GM12878 (cell line): ENCODE measurements around the gene LPCAT3. TPM values are rescaled to one million over a fixed set of nuclear protein-coding genes. Genes with fewer than 3 reads are reported as not detected.

Source experiments
- ATAC-seq: fragments of 200-7000 bp; cut with Tn5 transposase; 3 replicates; pipeline ENCODE4 v1.9.1; 2020; ENCODE audit warnings: mild to moderate bottlenecking, moderate library complexity
- BruUV-seq: library from RNA; stranded (reverse); fragments of 400-500 nt; replicated peaks from 2 replicates; lab custom pipeline; 2021; lab: Mats Ljungman, UMichigan
- CTCF ChIA-PET: fragments of 300-600 bp; sonication (Branson Sonifier 250); formaldehyde crosslinking; extraction: SDS; loops from one replicate; lab custom pipeline; 2021; ENCODE audit warnings: inconsistent platforms; lab: Yijun Ruan, JAX
- POLR2A ChIA-PET: fragments of 350-600 bp; formaldehyde crosslinking; extraction: SDS; loops from one replicate; lab custom pipeline; 2021; ENCODE audit warnings: inconsistent platforms; lab: Charles Lee
- RAD21 ChIA-PET: fragments of 300-600 bp; sonication (Branson Sonifier 250); formaldehyde crosslinking; loops from one replicate; lab custom pipeline; 2023; ENCODE audit warnings: antibody characterized with exemption; ENCODE audit not compliant: unreplicated experiment; lab: Charles Lee
- SMC1A ChIA-PET: fragments of 300-600 bp; sonication (Branson Sonifier 250); formaldehyde crosslinking; loops from one replicate; lab custom pipeline; 2023; ENCODE audit not compliant: unreplicated experiment, uncharacterized antibody; lab: Charles Lee
- DNase-seq: peaks from one replicate; pipeline ENCODE4 v3.0.0-alpha.2; 2011; ENCODE audit warnings: low read depth, low spot score
- FAIRE-seq: peaks from 3 replicates; lab custom pipeline; 2011; peaks lifted over from hg19 to GRCh38; lab: Jason Lieb, UNC
- H2AFZ ChIP-seq: 2 replicates; pipeline ENCODE4 v1.6.0; 2011; ENCODE audit warnings: low read depth, low read length, control low read depth; ENCODE audit not compliant: control insufficient read depth
- H3K27ac ChIP-seq: 2 replicates; pipeline ENCODE4 v1.5.1; 2011; ENCODE audit warnings: control low read depth; ENCODE audit not compliant: control insufficient read depth, insufficient read depth
- H3K27me3 ChIP-seq, 2 experiments: replicated peaks in 1 of 2; 2 replicates each; pipeline versions ENCODE4 v1.6.0 to v1.6.1; 2011; ENCODE audit warnings: low read length in 1 of 2; ENCODE audit not compliant: control insufficient read depth in 2 of 2, insufficient read depth in 2 of 2
- H3K36me3 ChIP-seq, 2 experiments: 2 replicates each; pipeline ENCODE4 v1.5.1; 2011; ENCODE audit warnings: low read length in 1 of 2; ENCODE audit not compliant: control insufficient read depth in 2 of 2, insufficient read depth in 2 of 2
- H3K4me1 ChIP-seq: 2 replicates; pipeline ENCODE4 v1.6.1; 2011; ENCODE audit warnings: mild to moderate bottlenecking, low read length, moderate library complexity, mixed read lengths; ENCODE audit not compliant: control insufficient read depth, insufficient read depth
- H3K4me2 ChIP-seq: 2 replicates; pipeline ENCODE4 v1.6.0; 2011; ENCODE audit warnings: control low read depth; ENCODE audit not compliant: control insufficient read depth, insufficient read depth
- H3K4me3 ChIP-seq: fragments of 200-600 bp; sonication (generic); 2 replicates; pipeline ENCODE4 v1.5.1; 2016
- H3K79me2 ChIP-seq: 2 replicates; pipeline ENCODE4 v1.6.0; 2011; ENCODE audit warnings: low read length; ENCODE audit not compliant: control insufficient read depth, insufficient read depth
- H3K9ac ChIP-seq: 2 replicates; pipeline ENCODE4 v1.8.0; 2011; ENCODE audit warnings: low read length, control low read depth, mixed read lengths; ENCODE audit not compliant: control insufficient read depth, insufficient read depth
- H3K9me3 ChIP-seq: replicated peaks from 3 replicates; pipeline ENCODE4 v1.5.1; 2011; ENCODE audit warnings: mild to moderate bottlenecking, low read length; ENCODE audit not compliant: control insufficient read depth, insufficient read depth
- H4K20me1 ChIP-seq: 2 replicates; pipeline ENCODE4 v1.6.0; 2011; ENCODE audit not compliant: control insufficient read depth, insufficient read depth
- EED ChIP-seq: sonication (generic); IDR thresholded peaks from 2 replicates; pipeline ENCODE4 v1.6.1; 2016; ENCODE audit warnings: antibody characterized with exemption, low read depth
- FOS ChIP-seq: IDR thresholded peaks from 3 replicates; pipeline ENCODE4 v1.6.1; 2011; ENCODE audit warnings: borderline replicate concordance; ENCODE audit not compliant: insufficient read length; ENCODE audit errors: extremely low read depth
- GABPA ChIP-seq: IDR thresholded peaks from 2 replicates; pipeline ENCODE4 v1.6.1; 2014; ENCODE audit warnings: antibody characterized with exemption, low read depth, mild to moderate bottlenecking, inconsistent platforms
- LARP7 ChIP-seq: fragments of 450-650 bp; IDR thresholded peaks from 2 replicates; pipeline ENCODE4 v1.6.1; 2017; ENCODE audit warnings: mild to moderate bottlenecking
- PAX8 ChIP-seq: fragments of 450-650 bp; IDR thresholded peaks from 2 replicates; pipeline ENCODE4 v1.6.1; 2017; ENCODE audit warnings: mild to moderate bottlenecking, moderate library complexity
- SMC3 ChIP-seq: IDR thresholded peaks from 2 replicates; pipeline ENCODE4 v1.6.1; 2011; ENCODE audit warnings: low read length, improper control_type of control experiment, borderline replicate concordance
- SREBF1 ChIP-seq: IDR thresholded peaks from 2 replicates; pipeline ENCODE4 v1.6.1; 2012; ENCODE audit warnings: mild to moderate bottlenecking, low read length
- TCF3 ChIP-seq: IDR thresholded peaks from 2 replicates; pipeline ENCODE4 v1.6.1; 2012; ENCODE audit warnings: low read depth, mild to moderate bottlenecking, low read length, borderline replicate concordance; ENCODE audit not compliant: insufficient read depth
- ZNF207 ChIP-seq: fragments of 450-650 bp; IDR thresholded peaks from 2 replicates; pipeline ENCODE4 v1.6.1; 2014; ENCODE audit warnings: antibody characterized with exemption, mild to moderate bottlenecking, borderline replicate concordance
- ZNF274 ChIP-seq: IDR thresholded peaks from one replicate; pipeline ENCODE4 v1.8.0; 2011; ENCODE audit not compliant: insufficient read length, insufficient read depth
- WGBS: methylation state at CpG from one replicate; pipeline ENCODE4 v1.1.6; 2016; ENCODE audit warnings: low lambda C conversion rate; ENCODE audit not compliant: insufficient replicate concordance, insufficient coverage; ENCODE audit errors: missing lambda C conversion rate; 5-methylcytosine and 5-hydroxymethylcytosine counted together
- in situ Hi-C: fragments of 300-500 bp; cut with MboI; formaldehyde crosslinking; loops from 9 replicates; pipeline ENCODE4 v1.14.3; 2018; ENCODE audit warnings: mixed read lengths
- intact Hi-C: fragments of 100-400 bp; cut with micrococcal nuclease; formaldehyde crosslinking; loops from one replicate; pipeline ENCODE4 v1.14.2; 2022; ENCODE audit not compliant: unreplicated experiment
- polyA plus RNA-seq, 11 experiments: library from polyadenylated mRNA; depleted of rRNA in 4 of 11; unstranded in 6 of 11; stranded (reverse) in 5 of 11; fragments of >200 nt; fragmentation: Nextera tagmentation in 4 of 11; fragmentation: Illumina TruSeq in 1 of 11; extraction: Ambion mirVana in 4 of 11; extraction: Trizol in 1 of 11; gene quantifications; 1 replicate in 1 of 11; 2 replicates in 10 of 11; pipeline versions ENCODE4 v1.2.1 to v1.2.3, GENCODE V29; 2011 to 2016; ENCODE audit warnings: inconsistent platforms in 2 of 11, missing spikeins in 2 of 11, low read depth in 1 of 11
- total RNA-seq, 4 experiments: library from RNA; depleted of rRNA in 3 of 4; stranded (reverse); fragments of >200 nt in 3 of 4; fragmentation: Illumina TruSeq in 1 of 4; extraction: Trizol in 1 of 4; gene quantifications; 2 replicates each; pipeline versions ENCODE4 v1.2.1 to v1.2.3, GENCODE V29; 2013 to 2021
- TF ChIP-seq, protein P1 (sequence below): fragments of 150-350 bp; IDR thresholded peaks from 2 replicates; pipeline ENCODE4 v1.6.1; 2014; ENCODE audit warnings: mild to moderate bottlenecking, low read depth, low read length
- TF ChIP-seq, protein P2 (sequence below): IDR thresholded peaks from 2 replicates; pipeline ENCODE4 v1.6.1; 2012; ENCODE audit warnings: mild to moderate bottlenecking, low read depth, low read length
- TF ChIP-seq, protein P3 (sequence below): IDR thresholded peaks from 2 replicates; pipeline ENCODE4 v1.6.1; 2011; ENCODE audit warnings: mild to moderate bottlenecking, low read depth, low read length, moderate library complexity; ENCODE audit not compliant: insufficient replicate concordance

Gene LPCAT3
- total and polyA plus RNA-seq, 10 of the 15 experiments (the other 5 are each of a cell fraction or from before 2014, with no cell fraction given): 2.6 to 48.3 (median 23.0) TPM

DNA sequence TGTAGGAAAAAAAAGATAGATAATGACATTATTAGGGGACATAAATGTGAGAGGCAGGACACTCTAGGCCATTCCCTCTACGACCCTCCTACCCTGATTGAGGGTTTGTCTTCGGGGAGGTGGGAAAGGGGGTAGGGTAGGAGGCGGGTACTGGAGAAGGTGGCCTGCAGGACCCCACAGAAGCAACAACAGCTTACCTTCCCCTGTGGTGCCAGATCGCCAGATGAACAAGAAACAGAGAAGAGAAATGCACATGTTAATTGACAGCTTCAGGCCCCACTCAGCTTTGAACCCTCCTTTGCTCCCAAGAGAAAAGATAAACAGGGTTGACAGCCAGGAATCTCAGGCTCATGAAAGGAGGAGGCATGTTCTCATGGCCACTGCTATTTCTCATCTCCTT is 52.6 kb downstream of the LPCAT3 start:
- no peak for ATAC-seq
- no TSS peak for BruUV-seq
- in situ Hi-C loops (loop anchor here (25.0 kb wide), 1 partner anchor 1672 kb away; no protein-coding TSS in a partner anchor), intact Hi-C loops (loop anchor here (1.0 kb wide), 1 partner anchor 21 kb away; the partner anchor contains the start of gene C12orf57)
- Histone ChIP-seq H3K4me3 (no peak overlapping the region), H3K9ac (peak overlapping the region; percentile 39; the same call in 1 of the 2 replicates), H2AFZ (no peak overlapping the region), H3K27me3 (no peaks in the 10 kb centered on the region), H3K9me3 (no peaks in the 10 kb centered on the region), H3K4me1 (peaks cover 32% of the 10 kb centered on the region), H3K4me2 (no peak overlapping the region), H3K79me2 (peaks cover 41% of the 10 kb centered on the region), H3K36me3 (peaks cover 30 to 31% of the 10 kb centered on the region in 2 experiments), H3K27ac (peak overlapping the region; percentile 11; the same call in 1 of the 2 replicates), H4K20me1 (no peaks in the 10 kb centered on the region)
- ChIA-PET SMC1A (interaction anchor here (1.0 to 13.2 kb wide), 4 partner anchors 9 to 143 kb away, joined by 3 to 395 read pairs (median 6); partner anchors contain the start of genes C12orf57, C1RL, PTPN6 and RNU7-1), POLR2A (interaction anchor here (2.3 to 13.5 kb wide), 2 partner anchors 10 to 21 kb away, joined by 7 to 524 read pairs; partner anchors contain the start of genes C12orf57, PTPN6 and RNU7-1), RAD21 (interaction anchor here (0.9 to 13.5 kb wide), 6 partner anchors 9 to 147 kb away, joined by 3 to 426 read pairs (median 4); partner anchors contain the start of genes C12orf57, LPCAT3 and RNU7-1), CTCF (interaction anchor here (1.1 to 13.2 kb wide), 8 partner anchors 18 to 147 kb away, joined by 4 to 645 read pairs (median 8); partner anchors contain the start of genes C12orf57, C1RL, PTPN6 and RNU7-1)
- WGBS: 45% methylated on average over 4 of the region's 4 CpGs
- no peak for FAIRE-seq
- no peak for DNase-seq
- TF ChIP-seq, protein P1, sequence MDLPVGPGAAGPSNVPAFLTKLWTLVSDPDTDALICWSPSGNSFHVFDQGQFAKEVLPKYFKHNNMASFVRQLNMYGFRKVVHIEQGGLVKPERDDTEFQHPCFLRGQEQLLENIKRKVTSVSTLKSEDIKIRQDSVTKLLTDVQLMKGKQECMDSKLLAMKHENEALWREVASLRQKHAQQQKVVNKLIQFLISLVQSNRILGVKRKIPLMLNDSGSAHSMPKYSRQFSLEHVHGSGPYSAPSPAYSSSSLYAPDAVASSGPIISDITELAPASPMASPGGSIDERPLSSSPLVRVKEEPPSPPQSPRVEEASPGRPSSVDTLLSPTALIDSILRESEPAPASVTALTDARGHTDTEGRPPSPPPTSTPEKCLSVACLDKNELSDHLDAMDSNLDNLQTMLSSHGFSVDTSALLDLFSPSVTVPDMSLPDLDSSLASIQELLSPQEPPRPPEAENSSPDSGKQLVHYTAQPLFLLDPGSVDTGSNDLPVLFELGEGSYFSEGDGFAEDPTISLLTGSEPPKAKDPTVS: no peak
- TF ChIP-seq SMC3 (no peak), TCF3 (no peak), ZNF274 (no peak), GABPA (no peak), ZNF207 (no peak), PAX8 (no peak), SREBF1 (no peak), FOS (no peak), LARP7 (no peak), EED (no peak)
- TF ChIP-seq, protein P2, sequence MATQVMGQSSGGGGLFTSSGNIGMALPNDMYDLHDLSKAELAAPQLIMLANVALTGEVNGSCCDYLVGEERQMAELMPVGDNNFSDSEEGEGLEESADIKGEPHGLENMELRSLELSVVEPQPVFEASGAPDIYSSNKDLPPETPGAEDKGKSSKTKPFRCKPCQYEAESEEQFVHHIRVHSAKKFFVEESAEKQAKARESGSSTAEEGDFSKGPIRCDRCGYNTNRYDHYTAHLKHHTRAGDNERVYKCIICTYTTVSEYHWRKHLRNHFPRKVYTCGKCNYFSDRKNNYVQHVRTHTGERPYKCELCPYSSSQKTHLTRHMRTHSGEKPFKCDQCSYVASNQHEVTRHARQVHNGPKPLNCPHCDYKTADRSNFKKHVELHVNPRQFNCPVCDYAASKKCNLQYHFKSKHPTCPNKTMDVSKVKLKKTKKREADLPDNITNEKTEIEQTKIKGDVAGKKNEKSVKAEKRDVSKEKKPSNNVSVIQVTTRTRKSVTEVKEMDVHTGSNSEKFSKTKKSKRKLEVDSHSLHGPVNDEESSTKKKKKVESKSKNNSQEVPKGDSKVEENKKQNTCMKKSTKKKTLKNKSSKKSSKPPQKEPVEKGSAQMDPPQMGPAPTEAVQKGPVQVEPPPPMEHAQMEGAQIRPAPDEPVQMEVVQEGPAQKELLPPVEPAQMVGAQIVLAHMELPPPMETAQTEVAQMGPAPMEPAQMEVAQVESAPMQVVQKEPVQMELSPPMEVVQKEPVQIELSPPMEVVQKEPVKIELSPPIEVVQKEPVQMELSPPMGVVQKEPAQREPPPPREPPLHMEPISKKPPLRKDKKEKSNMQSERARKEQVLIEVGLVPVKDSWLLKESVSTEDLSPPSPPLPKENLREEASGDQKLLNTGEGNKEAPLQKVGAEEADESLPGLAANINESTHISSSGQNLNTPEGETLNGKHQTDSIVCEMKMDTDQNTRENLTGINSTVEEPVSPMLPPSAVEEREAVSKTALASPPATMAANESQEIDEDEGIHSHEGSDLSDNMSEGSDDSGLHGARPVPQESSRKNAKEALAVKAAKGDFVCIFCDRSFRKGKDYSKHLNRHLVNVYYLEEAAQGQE: no peak
- TF ChIP-seq, protein P3, sequence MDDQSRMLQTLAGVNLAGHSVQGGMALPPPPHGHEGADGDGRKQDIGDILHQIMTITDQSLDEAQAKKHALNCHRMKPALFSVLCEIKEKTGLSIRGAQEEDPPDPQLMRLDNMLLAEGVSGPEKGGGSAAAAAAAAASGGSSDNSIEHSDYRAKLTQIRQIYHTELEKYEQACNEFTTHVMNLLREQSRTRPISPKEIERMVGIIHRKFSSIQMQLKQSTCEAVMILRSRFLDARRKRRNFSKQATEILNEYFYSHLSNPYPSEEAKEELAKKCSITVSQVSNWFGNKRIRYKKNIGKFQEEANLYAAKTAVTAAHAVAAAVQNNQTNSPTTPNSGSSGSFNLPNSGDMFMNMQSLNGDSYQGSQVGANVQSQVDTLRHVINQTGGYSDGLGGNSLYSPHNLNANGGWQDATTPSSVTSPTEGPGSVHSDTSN: no peak
